ENCODE results near the gene CWC15. TPM values are rescaled to one million over a fixed set of nuclear protein-coding genes. Genes with fewer than 3 reads are reported as not detected.
"Not testable (repeated sequence)": the region's sequence is repeated elsewhere in the genome, so short reads cannot be mapped to it uniquely, and the experiment has no call there.

Gene CWC15
- total and polyA plus RNA-seq, 10 of the 15 experiments (the other 5 are each of a cell fraction or from before 2014, with no cell fraction given), result 43.3 to 142 (median 75.1) TPM

DNA sequence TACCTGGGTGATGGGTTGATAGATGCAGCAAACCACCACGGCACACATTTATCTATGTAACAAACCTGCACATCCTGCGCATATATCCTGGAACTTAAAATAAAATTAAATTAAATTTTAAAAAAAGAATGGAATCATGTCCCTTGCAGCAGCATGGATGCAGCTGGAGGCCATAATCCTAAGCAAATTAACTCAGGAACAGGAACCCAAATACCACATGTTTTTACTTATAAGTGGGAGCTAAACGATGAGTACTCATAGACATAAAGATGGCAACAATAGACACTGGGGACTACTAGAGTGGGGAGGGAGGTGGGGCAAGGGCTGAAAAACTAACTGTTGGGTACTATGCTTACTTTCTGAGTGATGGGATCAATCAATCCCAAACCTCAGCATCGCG, 40.9 kb downstream of the CWC15 start:
- RAD21 ChIA-PET (ENCODE audit: unreplicated experiment), result no interaction called here
- Histone ChIP-seq H4K20me1 (ENCODE audit: control insufficient read depth, insufficient read depth) (no peaks in the 10 kb centered on the region), H3K4me3 (no peak overlapping the region), H3K4me1 (ENCODE audit: control insufficient read depth, insufficient read depth, low read length) (no peaks in the 10 kb centered on the region), H3K4me2 (ENCODE audit: control insufficient read depth, insufficient read depth) (no peak overlapping the region), H3K27me3 (replicated peaks in 1 of 2; ENCODE audit: control insufficient read depth in 2 of 2, insufficient read depth in 2 of 2, low read length in 1 of 2) (no peaks in the 10 kb centered on the region; a peak in 1 of 4 replicates), H3K36me3 (ENCODE audit: control insufficient read depth in 2 of 2, insufficient read depth in 2 of 2, low read length in 1 of 2) (no peaks in the 10 kb centered on the region), H2AFZ (ENCODE audit: control insufficient read depth, low read depth, low read length) (no peak overlapping the region), H3K79me2 (ENCODE audit: control insufficient read depth, insufficient read depth, low read length) (no peaks in the 10 kb centered on the region), H3K9ac (ENCODE audit: control insufficient read depth, insufficient read depth, low read length) (no peak overlapping the region), H3K27ac (ENCODE audit: control insufficient read depth, insufficient read depth) (no peak overlapping the region), H3K9me3 (replicated peaks; ENCODE audit: control insufficient read depth, insufficient read depth, low read length) (no peaks in the 10 kb centered on the region; the same call in 2 of the 3 replicates)
- SMC1A ChIA-PET (ENCODE audit: uncharacterized antibody, unreplicated experiment), result interaction anchor here (1.0 kb wide), 1 partner anchor 15 kb away, joined by 4 read pairs; no protein-coding TSS in a partner anchor
- in situ Hi-C loops (cut with MboI), result no loop called here
- ATAC-seq (no peak), DNase-seq (ENCODE audit: low read depth, low spot score) (no peak), FAIRE-seq (no peak)
- BruUV-seq (replicated peaks), result no TSS peak
- TF ChIP-seq TCF12 (IDR thresholded peaks at IDR 0.05; ENCODE audit: low read depth, low read length) (no peak), ZNF24 (IDR thresholded peaks at IDR 0.05) (no peak)
- CTCF ChIA-PET, result interaction anchor here (0.7 kb wide), 1 partner anchor 34 kb away, joined by 3 read pairs; no protein-coding TSS in a partner anchor
- POLR2A ChIA-PET, result no interaction called here
- whole genome bisulfite sequencing (ENCODE audit: insufficient coverage, insufficient replicate concordance, low lambda C conversion rate, missing lambda C conversion rate), result 81% methylated on average over 5 of the region's 5 CpGs
- intact Hi-C loops (cut with micrococcal nuclease; ENCODE audit: unreplicated experiment), result no loop called here

DNA sequence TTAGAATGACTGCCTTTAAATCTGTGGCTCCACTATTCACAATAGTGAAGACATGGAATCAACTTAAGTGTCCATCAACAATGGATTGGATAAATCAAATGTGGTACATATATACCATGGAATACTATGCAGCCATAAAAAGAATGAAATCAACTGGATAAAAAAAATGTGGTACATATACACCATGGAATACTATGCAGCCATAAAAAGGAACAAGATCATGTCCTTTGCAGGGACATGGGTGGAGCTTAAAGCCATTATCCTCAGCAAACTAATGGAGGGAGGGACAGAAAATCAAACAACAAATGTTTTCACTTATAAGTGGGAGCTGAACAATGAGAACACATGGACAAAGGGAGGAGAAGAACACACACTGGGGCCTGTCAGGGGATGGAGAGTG, 41.3 kb downstream of the CWC15 start:
- POLR2A ChIA-PET; FAIRE-seq; H3K27ac ChIP-seq (ENCODE audit: control insufficient read depth, insufficient read depth); RAD21 ChIA-PET (ENCODE audit: unreplicated experiment); H4K20me1 ChIP-seq (ENCODE audit: control insufficient read depth, insufficient read depth); ATAC-seq; H3K79me2 ChIP-seq (ENCODE audit: control insufficient read depth, insufficient read depth, low read length); H2AFZ ChIP-seq (ENCODE audit: control insufficient read depth, low read depth, low read length); in situ Hi-C loops (cut with MboI); H3K4me3 ChIP-seq; BruUV-seq (replicated peaks); H3K36me3 ChIP-seq (ENCODE audit: control insufficient read depth in 2 of 2, insufficient read depth in 2 of 2, low read length in 1 of 2); H3K4me1 ChIP-seq (ENCODE audit: control insufficient read depth, insufficient read depth, low read length); H3K27me3 ChIP-seq (replicated peaks in 1 of 2; ENCODE audit: control insufficient read depth in 2 of 2, insufficient read depth in 2 of 2, low read length in 1 of 2); intact Hi-C loops (cut with micrococcal nuclease; ENCODE audit: unreplicated experiment); H3K9ac ChIP-seq (ENCODE audit: control insufficient read depth, insufficient read depth, low read length); DNase-seq (ENCODE audit: low read depth, low spot score); CTCF ChIA-PET; H3K4me2 ChIP-seq (ENCODE audit: control insufficient read depth, insufficient read depth); H3K9me3 ChIP-seq (replicated peaks; ENCODE audit: control insufficient read depth, insufficient read depth, low read length): not testable (repeated sequence)
- SMC1A ChIA-PET (ENCODE audit: uncharacterized antibody, unreplicated experiment), result interaction anchor here (1.0 kb wide), 1 partner anchor 16 kb away, joined by 4 read pairs; no protein-coding TSS in a partner anchor
